K562 (cell line): Measurements from ENCODE around the gene NT5C2. TPM values are rescaled to one million over a fixed set of nuclear protein-coding genes. Genes with fewer than 3 reads are reported as not detected.

Experiments used
- ATAC-seq: fragments of 200-7000 bp; cut with Tn5 transposase; 3 replicates; pipeline ENCODE4 v1.9.1; 2020; ENCODE audit warnings: moderate library complexity
- BruUV-seq: library from RNA; stranded (reverse); fragments of 400-500 nt; replicated peaks from 2 replicates; lab custom pipeline; 2021; lab: Mats Ljungman, UMichigan
- CTCF ChIA-PET: fragments of 300-600 bp; formaldehyde crosslinking; extraction: SDS; loops from one replicate; lab custom pipeline; 2021; ENCODE audit warnings: low intra/inter-chr PET ratio; lab: Yijun Ruan, JAX
- POLR2A ChIA-PET: fragments of 300-600, 350-650 bp; sonication (Branson Sonifier 250); formaldehyde crosslinking; extraction: SDS; loops from one replicate; lab custom pipeline; 2021; ENCODE audit warnings: antibody characterized with exemption, inconsistent platforms; lab: Yijun Ruan, JAX
- DNase-seq, 4 experiments: peaks; one replicate each; pipeline versions ENCODE4 v3.0.0 to v3.0.0-alpha.2; 2011 to 2018; ENCODE audit warnings: low spot score in 3 of 4, mixed read lengths in 3 of 4; ENCODE audit errors: extremely low read depth in 1 of 4
- FAIRE-seq: peaks from 2 replicates; lab custom pipeline; 2011; peaks lifted over from hg19 to GRCh38; lab: Jason Lieb, UNC
- H2AFZ ChIP-seq: 2 replicates; pipeline ENCODE4 v1.6.0; 2011; ENCODE audit warnings: low read depth, low read length, control low read depth, inconsistent platforms
- H3K27ac ChIP-seq: fragments of 200-600 bp; 3 replicates; pipeline ENCODE4 v1.8.0; 2011; ENCODE audit warnings: low read depth, mild to moderate bottlenecking, control low read depth, inconsistent platforms, low read length, moderate library complexity, mixed read lengths; ENCODE audit errors: extremely low read depth
- H3K27me3 ChIP-seq, 2 experiments: fragments of 300-600 bp in 1 of 2; 2 replicates in 1 of 2; 3 replicates in 1 of 2; pipeline versions ENCODE4 v1.6.0 to v1.8.0; 2011; ENCODE audit warnings: inconsistent platforms in 2 of 2, low read length in 2 of 2, mild to moderate bottlenecking in 1 of 2, mixed read lengths in 1 of 2, moderate library complexity in 1 of 2; ENCODE audit not compliant: control insufficient read depth in 2 of 2, insufficient read depth in 2 of 2
- H3K36me3 ChIP-seq: fragments of 300-600 bp; 3 replicates; pipeline ENCODE4 v1.8.0; 2011; ENCODE audit warnings: mild to moderate bottlenecking, low read length, inconsistent platforms; ENCODE audit not compliant: control insufficient read depth, insufficient read depth
- H3K4me1 ChIP-seq, 2 experiments: fragments of 200-600 bp in 1 of 2; replicated peaks in 1 of 2; 2 replicates in 1 of 2; 3 replicates in 1 of 2; pipeline versions ENCODE4 v1.5.1 to v1.8.0; 2011; ENCODE audit warnings: inconsistent platforms in 2 of 2, low read length in 2 of 2, mild to moderate bottlenecking in 1 of 2, mixed read lengths in 1 of 2, moderate library complexity in 1 of 2; ENCODE audit not compliant: control insufficient read depth in 2 of 2, insufficient read depth in 2 of 2
- H3K4me2 ChIP-seq: 2 replicates; pipeline ENCODE4 v1.6.1; 2011; ENCODE audit warnings: low read length, control low read depth, inconsistent platforms, mixed read lengths; ENCODE audit not compliant: insufficient read depth
- H3K4me3 ChIP-seq: fragments of 200-600 bp; sonication (generic), shearing (Covaris generic); 2 replicates; pipeline ENCODE4 v1.5.1; 2016; ENCODE audit warnings: control low read depth, inconsistent platforms
- H3K79me2 ChIP-seq: fragments of 200-600 bp; 3 replicates; pipeline ENCODE4 v1.8.0; 2011; ENCODE audit warnings: low read length, inconsistent platforms; ENCODE audit not compliant: control insufficient read depth, insufficient read depth
- H3K9ac ChIP-seq, 2 experiments: 2 replicates each; pipeline versions ENCODE4 v1.6.0 to v1.6.1; 2011; ENCODE audit warnings: low read depth in 2 of 2, low read length in 2 of 2, control low read depth in 1 of 2, inconsistent platforms in 1 of 2, mild to moderate bottlenecking in 1 of 2, mixed read lengths in 1 of 2; ENCODE audit not compliant: insufficient read depth in 1 of 2
- H3K9me1 ChIP-seq: one replicate; pipeline ENCODE4 v1.6.0; 2011; ENCODE audit warnings: inconsistent platforms, mild to moderate bottlenecking, low read length, moderate library complexity; ENCODE audit not compliant: control insufficient read depth, insufficient read depth
- H3K9me3 ChIP-seq: replicated peaks from 2 replicates; pipeline ENCODE4 v1.5.1; 2011; ENCODE audit warnings: low read depth, low read length, inconsistent platforms; ENCODE audit not compliant: control insufficient read depth, insufficient read depth
- H4K20me1 ChIP-seq: replicated peaks from 2 replicates; pipeline ENCODE4 v1.6.1; 2011; ENCODE audit warnings: low read length, inconsistent platforms, mixed read lengths; ENCODE audit not compliant: control insufficient read depth, insufficient read depth
- ATF7 ChIP-seq: fragments of 450-650 bp; IDR thresholded peaks from 2 replicates; pipeline ENCODE4 v1.7.1; 2014; ENCODE audit warnings: mild to moderate bottlenecking, moderate library complexity
- BRD4 ChIP-seq: fragments of 200-600 bp; sonication (generic); IDR thresholded peaks from 2 replicates; pipeline ENCODE4 v1.6.1; 2017; ENCODE audit warnings: inconsistent platforms
- CEBPB ChIP-seq: fragments of 450-650 bp; IDR thresholded peaks from 2 replicates; pipeline ENCODE4 v1.6.1; 2016; ENCODE audit warnings: missing genetic modification characterization, missing compliant biosample characterization
- CEBPG ChIP-seq, 3 experiments: fragments of 200-800 bp in 1 of 3; sonication (Bioruptor generic) in 1 of 3; sonication (generic) in 1 of 3; formaldehyde crosslinking in 1 of 3; IDR thresholded peaks in 2 of 3; conservative IDR thresholded peaks in 1 of 3; 2 replicates each; pipeline versions ENCODE4 v1.6.1 to v1.8.0; 2016 to 2022; ENCODE audit warnings: missing compliant biosample characterization in 2 of 3, missing genetic modification characterization in 2 of 3, mild to moderate bottlenecking in 1 of 3, missing genetic modification reagents in 1 of 3
- JUND ChIP-seq, 2 experiments: IDR thresholded peaks; 2 replicates in 1 of 2; 3 replicates in 1 of 2; pipeline ENCODE4 v1.6.1; 2011; ENCODE audit warnings: borderline replicate concordance in 2 of 2, low read depth in 2 of 2, low read length in 2 of 2, improper control_type of control experiment in 1 of 2, missing biosample characterization in 1 of 2, missing genetic modification characterization in 1 of 2, missing genetic modification reagents in 1 of 2
- LEF1 ChIP-seq: fragments of 450-650 bp; IDR thresholded peaks from 2 replicates; pipeline ENCODE4 v1.6.1; 2016; ENCODE audit warnings: mild to moderate bottlenecking
- POLR2AphosphoS2 ChIP-seq: IDR thresholded peaks from 2 replicates; pipeline ENCODE4 v1.6.1; 2012; ENCODE audit warnings: low read length, improper control_type of control experiment
- POLR3G ChIP-seq: IDR thresholded peaks from 2 replicates; pipeline ENCODE4 v1.6.1; 2011; ENCODE audit not compliant: insufficient read length, insufficient replicate concordance; ENCODE audit errors: extremely low read depth
- RAD21 ChIP-seq, 2 experiments: fragments of 250-450 bp in 1 of 2; fragments of 450-650 bp in 1 of 2; sonication (Bioruptor Pico) in 1 of 2; formaldehyde crosslinking in 1 of 2; IDR thresholded peaks in 1 of 2; conservative IDR thresholded peaks in 1 of 2; 2 replicates each; pipeline versions ENCODE4 v1.4.0 to v1.8.0; 2020 to 2022; ENCODE audit warnings: mild to moderate bottlenecking in 2 of 2, moderate library complexity in 1 of 2
- SMAD4 ChIP-seq: fragments of 250-450 bp; sonication (Bioruptor Pico); conservative IDR thresholded peaks from 2 replicates; pipeline ENCODE4 v1.8.0; 2021; ENCODE audit warnings: inconsistent platforms, mild to moderate bottlenecking, moderate library complexity
- ZFP1 ChIP-seq: fragments of 450-650 bp; formaldehyde crosslinking; IDR thresholded peaks from 2 replicates; pipeline ENCODE4 v1.4.0; 2020; ENCODE audit warnings: mild to moderate bottlenecking, mixed read lengths
- ZNF134 ChIP-seq: fragments of 250-450 bp; sonication (Bioruptor Pico); conservative IDR thresholded peaks from 2 replicates; pipeline ENCODE4 v1.4.0; 2020
- ZNF583 ChIP-seq: fragments of 250-450 bp; sonication (Bioruptor Pico); IDR thresholded peaks from 2 replicates; pipeline ENCODE4 v1.4.0; 2020
- ZNF668 ChIP-seq: fragments of 250-450 bp; sonication (Bioruptor Pico); IDR thresholded peaks from 2 replicates; pipeline ENCODE4 v1.8.0; 2022; ENCODE audit warnings: mild to moderate bottlenecking, inconsistent platforms
- ZNF785 ChIP-seq: fragments of 250-450 bp; sonication (Bioruptor Pico); IDR thresholded peaks from 2 replicates; pipeline ENCODE4 v1.4.0; 2020; ENCODE audit warnings: mild to moderate bottlenecking
- WGBS: fragments of 100-300 bp; shearing (Covaris generic); methylation state at CpG from one replicate; pipeline ENCODE4 v1.1.6; 2016; ENCODE audit warnings: low coverage, mixed read lengths; ENCODE audit not compliant: insufficient coverage; ENCODE audit errors: missing lambda C conversion rate; 5-methylcytosine and 5-hydroxymethylcytosine counted together
- in situ Hi-C: fragments of 300-500 bp; cut with MboI; formaldehyde crosslinking; loops from 4 replicates; pipeline ENCODE4 v1.15.0; 2018; ENCODE audit warnings: inconsistent platforms, mixed read lengths
- intact Hi-C: fragments of 100-400 bp; cut with micrococcal nuclease; formaldehyde crosslinking; loops from 2 replicates; pipeline ENCODE4 v1.14.2; 2022
- polyA plus RNA-seq, 8 experiments: library from polyadenylated mRNA; depleted of rRNA in 4 of 8; stranded (reverse) in 5 of 8; unstranded in 3 of 8; fragments of >200 nt; fragmentation: Nextera tagmentation in 2 of 8; fragmentation: Illumina TruSeq in 1 of 8; extraction: Ambion mirVana in 2 of 8; extraction: Trizol in 1 of 8; gene quantifications; 2 replicates each; pipeline versions ENCODE4 v1.2.1 to v1.2.3, GENCODE V29; 2011 to 2014; ENCODE audit warnings: inconsistent platforms in 1 of 8, missing spikeins in 1 of 8
- total RNA-seq, 7 experiments: library from RNA; depleted of rRNA in 6 of 7; stranded (reverse); fragments of >200 nt in 6 of 7; fragmentation: Illumina TruSeq in 2 of 7; extraction: Trizol in 2 of 7; gene quantifications; 2 replicates each; pipeline versions ENCODE4 v1.2.1 to v1.2.3, GENCODE V29; 2011 to 2021; ENCODE audit warnings: low replicate concordance in 1 of 7
- TF ChIP-seq, protein P1 (sequence below): fragments of 450-650 bp; IDR thresholded peaks from 2 replicates; pipeline ENCODE4 v1.6.1; 2018; ENCODE audit not compliant: partially characterized antibody
- TF ChIP-seq, protein P2 (sequence below): fragments of 250-450 bp; sonication (Bioruptor Pico); IDR thresholded peaks from 2 replicates; pipeline ENCODE4 v1.6.1; 2021; ENCODE audit warnings: mild to moderate bottlenecking
- TF ChIP-seq, protein P3 (sequence below): sonication (generic); formaldehyde crosslinking; IDR thresholded peaks from 2 replicates; pipeline ENCODE4 v1.8.1; 2023; ENCODE audit warnings: mild to moderate bottlenecking, missing genetic modification reagents, moderate library complexity

NT5C2 gene
- total and polyA plus RNA-seq, 9 of the 15 experiments (the other 6 are each of a cell fraction or from before 2014, with no cell fraction given) = 11.3 to 45.2 (median 27.7) TPM

DNA sequence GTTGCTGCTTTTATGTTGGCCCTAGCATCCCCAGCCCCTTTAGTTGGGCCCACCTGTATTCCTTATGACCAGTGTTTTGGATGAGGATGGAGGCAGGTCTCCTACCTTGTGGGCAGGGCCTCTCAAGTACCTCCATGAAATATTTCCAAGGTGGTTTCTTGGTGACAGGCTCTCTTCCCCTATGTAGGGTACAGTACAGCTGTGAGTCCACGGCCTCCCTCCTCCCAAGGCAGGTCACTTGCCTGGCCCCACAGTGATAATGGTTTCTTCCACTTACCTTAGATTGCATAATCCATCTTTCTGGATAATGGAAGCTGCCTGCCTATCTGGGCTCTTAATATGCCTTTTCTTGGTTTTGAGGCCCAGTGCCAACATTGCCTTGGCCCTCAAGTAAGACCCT is 110.4 kb downstream of the NT5C2 start:
- H3K4me1 ChIP-seq = no peaks in the 10 kb centered on the region; a peak in 1 of 5 replicates
- H4K20me1 ChIP-seq = no peaks in the 10 kb centered on the region
- 33% methylated on average over 1 of the region's 1 CpG for WGBS
- intact Hi-C loops = no loop called here
- no peaks in the 10 kb centered on the region for H3K9me3 ChIP-seq
- CTCF ChIA-PET = no interaction called here
- H3K9ac ChIP-seq = no peak overlapping the region
- BruUV-seq = no TSS peak
- POLR2A ChIA-PET = interaction anchor here (0.6 to 1.2 kb wide), 2 partner anchors 10 to 20 kb away, joined by 3 to 4 read pairs; no protein-coding TSS in a partner anchor
- no peaks in the 10 kb centered on the region for H3K9me1 ChIP-seq
- no peak overlapping the region for H3K4me2 ChIP-seq
- FAIRE-seq (no peak), ATAC-seq (peak; percentile 82), DNase-seq (no peak)
- no peak overlapping the region for H3K27ac ChIP-seq
- no peaks in the 10 kb centered on the region for H3K27me3 ChIP-seq
- H3K79me2 ChIP-seq = no peaks in the 10 kb centered on the region
- H3K4me3 ChIP-seq = no peak overlapping the region
- in situ Hi-C loops = loop anchor here (10.0 kb wide), 1 partner anchor 162 kb away; the partner anchor contains the start of gene RPEL1
- H2AFZ ChIP-seq = no peak overlapping the region
- peaks cover 32% of the 10 kb centered on the region; the same call in 2 of the 3 replicates for H3K36me3 ChIP-seq
- TF ChIP-seq LEF1 = no peak
- no peak for TF ChIP-seq ZNF134 (CRISPR knock-in tag)
- TF ChIP-seq, protein P1, sequence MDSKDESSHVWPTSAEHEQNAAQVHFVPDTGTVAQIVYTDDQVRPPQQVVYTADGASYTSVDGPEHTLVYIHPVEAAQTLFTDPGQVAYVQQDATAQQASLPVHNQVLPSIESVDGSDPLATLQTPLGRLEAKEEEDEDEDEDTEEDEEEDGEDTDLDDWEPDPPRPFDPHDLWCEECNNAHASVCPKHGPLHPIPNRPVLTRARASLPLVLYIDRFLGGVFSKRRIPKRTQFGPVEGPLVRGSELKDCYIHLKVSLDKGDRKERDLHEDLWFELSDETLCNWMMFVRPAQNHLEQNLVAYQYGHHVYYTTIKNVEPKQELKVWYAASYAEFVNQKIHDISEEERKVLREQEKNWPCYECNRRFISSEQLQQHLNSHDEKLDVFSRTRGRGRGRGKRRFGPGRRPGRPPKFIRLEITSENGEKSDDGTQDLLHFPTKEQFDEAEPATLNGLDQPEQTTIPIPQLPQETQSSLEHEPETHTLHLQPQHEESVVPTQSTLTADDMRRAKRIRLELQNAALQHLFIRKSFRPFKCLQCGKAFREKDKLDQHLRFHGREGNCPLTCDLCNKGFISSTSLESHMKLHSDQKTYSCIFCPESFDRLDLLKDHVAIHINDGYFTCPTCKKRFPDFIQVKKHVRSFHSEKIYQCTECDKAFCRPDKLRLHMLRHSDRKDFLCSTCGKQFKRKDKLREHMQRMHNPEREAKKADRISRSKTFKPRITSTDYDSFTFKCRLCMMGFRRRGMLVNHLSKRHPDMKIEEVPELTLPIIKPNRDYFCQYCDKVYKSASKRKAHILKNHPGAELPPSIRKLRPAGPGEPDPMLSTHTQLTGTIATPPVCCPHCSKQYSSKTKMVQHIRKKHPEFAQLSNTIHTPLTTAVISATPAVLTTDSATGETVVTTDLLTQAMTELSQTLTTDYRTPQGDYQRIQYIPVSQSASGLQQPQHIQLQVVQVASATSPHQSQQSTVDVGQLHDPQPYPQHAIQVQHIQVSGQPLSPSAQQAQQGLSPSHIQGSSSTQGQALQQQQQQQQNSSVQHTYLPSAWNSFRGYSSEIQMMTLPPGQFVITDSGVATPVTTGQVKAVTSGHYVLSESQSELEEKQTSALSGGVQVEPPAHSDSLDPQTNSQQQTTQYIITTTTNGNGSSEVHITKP = peak; percentile 90
- TF ChIP-seq CEBPG (CRISPR knock-in tag; IDR thresholded peaks at IDR 0.05) = peak; percentile 79
- peak; percentile 33 to 84; a peak in 3 of 4 replicates for TF ChIP-seq CEBPG (tag; conservative IDR thresholded peaks at IDR 0.05 in 1 of 2, IDR thresholded peaks at IDR 0.05 in 1 of 2)
- no peak for TF ChIP-seq ZNF785
- TF ChIP-seq RAD21 (CRISPR knock-in tag; conservative IDR thresholded peaks at IDR 0.05 in 1 of 2, IDR thresholded peaks at IDR 0.05 in 1 of 2) = no peak
- TF ChIP-seq SMAD4 = peak; percentile 39; the same call in 1 of the 2 replicates
- 0 out of 2 replicates have a peak, but pooled peaks have one; percentile 19 for TF ChIP-seq JUND (IDR thresholded peaks at IDR 0.05; ENCODE audit: borderline replicate concordance, low read depth, low read length)
- TF ChIP-seq JUND (tag; IDR thresholded peaks at IDR 0.05; ENCODE audit: borderline replicate concordance, low read depth, low read length) = no peak
- TF ChIP-seq POLR3G = no peak
- TF ChIP-seq BRD4 = no peak
- peak; percentile 56 for TF ChIP-seq CEBPB (tag)
- TF ChIP-seq, protein P2, sequence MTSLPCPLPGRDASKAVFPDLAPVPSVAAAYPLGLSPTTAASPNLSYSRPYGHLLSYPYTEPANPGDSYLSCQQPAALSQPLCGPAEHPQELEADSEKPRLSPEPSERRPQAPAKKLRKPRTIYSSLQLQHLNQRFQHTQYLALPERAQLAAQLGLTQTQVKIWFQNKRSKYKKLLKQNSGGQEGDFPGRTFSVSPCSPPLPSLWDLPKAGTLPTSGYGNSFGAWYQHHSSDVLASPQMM (CRISPR knock-in tag) = no peak
- peak; percentile 82 for TF ChIP-seq ATF7
- 0 out of 2 replicates have a peak, but pooled peaks have one; percentile 20 for TF ChIP-seq POLR2AphosphoS2
- TF ChIP-seq ZNF583 (CRISPR knock-in tag) = no peak
- no peak for TF ChIP-seq ZNF668
- TF ChIP-seq ZFP1 (CRISPR knock-in tag) = no peak
- TF ChIP-seq, protein P3, sequence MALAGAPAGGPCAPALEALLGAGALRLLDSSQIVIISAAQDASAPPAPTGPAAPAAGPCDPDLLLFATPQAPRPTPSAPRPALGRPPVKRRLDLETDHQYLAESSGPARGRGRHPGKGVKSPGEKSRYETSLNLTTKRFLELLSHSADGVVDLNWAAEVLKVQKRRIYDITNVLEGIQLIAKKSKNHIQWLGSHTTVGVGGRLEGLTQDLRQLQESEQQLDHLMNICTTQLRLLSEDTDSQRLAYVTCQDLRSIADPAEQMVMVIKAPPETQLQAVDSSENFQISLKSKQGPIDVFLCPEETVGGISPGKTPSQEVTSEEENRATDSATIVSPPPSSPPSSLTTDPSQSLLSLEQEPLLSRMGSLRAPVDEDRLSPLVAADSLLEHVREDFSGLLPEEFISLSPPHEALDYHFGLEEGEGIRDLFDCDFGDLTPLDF = no peak
